ENCODE results near the gene MLC1. TPM values are rescaled to one million over a fixed set of nuclear protein-coding genes. Genes with fewer than 3 reads are reported as not detected.

The MLC1 gene
- total and polyA plus RNA-seq, 2 of the 4 experiments (the other 2 are of a cell fraction) = 0.10 TPM; not detected in 1

DNA sequence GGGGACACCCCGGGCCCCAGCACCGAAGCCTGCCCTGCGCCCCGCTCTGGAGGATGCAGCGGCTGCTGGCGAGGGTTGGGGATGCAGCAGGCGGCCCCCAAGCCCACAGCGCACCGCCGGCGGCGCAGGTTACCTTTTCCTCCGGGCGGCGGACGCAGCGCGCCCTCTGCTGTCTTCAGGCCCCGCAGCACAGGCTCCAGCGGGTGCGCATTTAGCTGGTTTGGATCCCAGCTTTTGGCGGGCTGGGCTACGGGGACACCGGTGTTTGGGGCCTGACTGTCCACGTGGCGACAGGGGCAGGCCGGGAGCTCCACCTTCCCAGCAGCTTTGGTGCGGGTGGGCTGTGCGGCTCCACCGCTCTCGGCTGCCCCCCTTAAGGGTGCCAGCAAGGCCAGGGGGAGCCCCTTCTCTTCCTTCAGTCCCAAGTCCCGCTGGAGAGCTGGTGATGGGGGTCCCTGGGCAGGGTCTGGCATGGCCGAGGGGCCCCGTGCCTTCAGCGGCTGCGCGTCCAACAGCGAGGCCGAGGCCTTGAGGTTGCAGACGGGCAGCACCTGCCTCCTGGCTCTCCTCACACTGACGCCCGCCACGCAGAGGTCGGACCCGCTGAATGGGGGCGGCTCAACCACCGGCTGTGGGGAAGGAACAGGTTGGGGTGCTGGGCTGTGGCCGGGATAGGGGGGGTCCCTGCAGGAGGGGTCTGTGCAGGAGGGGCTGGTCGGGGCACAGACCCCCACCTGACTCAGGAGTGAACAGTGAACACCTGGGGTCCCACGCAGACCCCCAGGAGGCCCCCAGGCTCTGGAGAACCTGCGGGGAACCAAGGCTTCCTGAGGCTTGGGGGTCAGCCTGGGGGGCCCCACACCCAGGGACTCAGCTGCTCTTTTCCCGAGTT is 54.7 kb downstream of the MLC1 start (continued):
- TF ChIP-seq RAD21 (IDR thresholded peaks at IDR 0.05; ENCODE audit: low read length) (peak; percentile 96), RCOR1 (IDR thresholded peaks at IDR 0.05; ENCODE audit: insufficient replicate concordance, low read length) (no peak)

DNA sequence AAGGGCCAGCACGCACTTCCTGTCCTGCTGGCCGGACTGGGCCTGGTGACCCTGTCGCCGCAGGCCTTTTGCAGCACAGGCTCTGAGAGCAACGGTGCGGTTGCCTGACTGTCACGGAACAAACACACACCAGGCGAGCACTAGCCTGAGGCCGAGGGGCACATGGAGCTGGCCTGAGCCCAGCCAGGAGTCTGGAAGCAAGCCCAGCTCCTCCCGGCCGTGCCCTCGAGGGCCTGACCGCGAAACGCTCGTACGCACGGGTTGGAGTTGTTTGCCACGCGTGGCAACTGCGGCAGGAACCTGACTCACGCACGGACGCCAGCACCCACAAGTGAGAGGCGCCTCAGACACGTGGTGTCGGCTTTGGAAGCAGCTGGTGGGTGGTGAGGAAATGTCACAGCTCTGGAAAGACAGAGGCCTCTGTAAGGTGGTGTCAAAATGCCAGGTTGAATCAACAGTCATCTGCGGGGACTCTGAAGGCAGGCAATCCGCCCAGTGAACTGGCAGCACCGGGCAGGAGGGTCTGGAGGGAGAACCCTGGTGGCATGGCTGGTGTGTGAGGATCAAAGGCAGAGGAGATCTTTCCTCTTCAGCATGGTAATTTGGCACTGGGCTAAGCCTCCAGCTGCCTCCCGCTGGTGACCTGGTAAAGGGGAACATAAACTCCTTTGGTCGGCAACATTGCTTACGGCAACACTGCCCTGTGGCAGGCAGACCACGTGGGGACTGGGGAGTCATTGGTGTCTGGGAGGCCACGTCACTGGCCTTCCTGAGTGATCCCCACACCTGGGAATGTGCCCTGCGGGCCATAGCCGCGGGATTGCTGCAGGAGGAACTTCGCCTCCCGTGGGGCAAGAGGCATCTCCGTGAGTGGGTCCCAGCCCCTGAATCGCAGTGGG is 57.3 kb downstream of the MLC1 start:
- Histone ChIP-seq H3K9ac (ENCODE audit: low read depth, low read length) (no peak overlapping the region), H2BK5ac (ENCODE audit: low read depth, low read length, poor library complexity, severe bottlenecking) (no peak overlapping the region), H3K9me1 (ENCODE audit: insufficient read depth, low read length) (no peaks in the 10 kb centered on the region), H4K5ac (ENCODE audit: low read depth, low read length) (no peak overlapping the region), H2AK9ac (replicated peaks; ENCODE audit: low read depth, low read length, poor library complexity) (peak overlapping the region; percentile 31), H3K4me1 (ENCODE audit: control insufficient read depth, insufficient read depth, low read length) (no peaks in the 10 kb centered on the region; the same call in 1 of the 2 replicates), H3K4me2 (ENCODE audit: low read depth, low read length) (no peak overlapping the region), H2BK15ac (ENCODE audit: low read depth, low read length) (no peak overlapping the region), H3K4me3 (ENCODE audit: insufficient read depth, low read depth, low read length) (no peak overlapping the region), H4K8ac (ENCODE audit: low read depth in 2 of 2, low read length in 2 of 2) (no peak overlapping the region), H3K79me1 (ENCODE audit: low read depth in 1 of 2, low read length in 2 of 2) (no peaks in the 10 kb centered on the region), H3K18ac (ENCODE audit: low read depth, low read length) (no peak overlapping the region), H4K20me1 (ENCODE audit: insufficient read depth, low read length) (no peaks in the 10 kb centered on the region), H3K56ac (ENCODE audit: extremely low read depth, insufficient read depth, low read length) (no peak overlapping the region), H4K91ac (ENCODE audit: insufficient read depth, low read depth, low read length) (no peak overlapping the region), H3K36me3 (ENCODE audit: control insufficient read depth, insufficient read depth, low read length) (no peaks in the 10 kb centered on the region), H2AK5ac (ENCODE audit: low read depth, low read length) (no peak overlapping the region), H3K27me3 (ENCODE audit: control insufficient read depth, insufficient read depth, low read length) (peaks cover 18% of the 10 kb centered on the region), H3K4ac (ENCODE audit: low read depth, low read length) (no peak overlapping the region), H3K27ac (ENCODE audit: insufficient read depth, low read length) (no peak overlapping the region), H3K9me3 (ENCODE audit: control insufficient read depth, insufficient read depth, low read length) (no peaks in the 10 kb centered on the region), H3K14ac (replicated peaks; ENCODE audit: low read depth, low read length) (no peak overlapping the region), H2BK120ac (ENCODE audit: low read depth, low read length) (no peak overlapping the region), H2BK20ac (ENCODE audit: low read depth, low read length) (no peak overlapping the region), H2AFZ (replicated peaks; ENCODE audit: low read length, poor library complexity) (no peak overlapping the region), H3K23ac (ENCODE audit: low read depth, low read length) (no peak overlapping the region)
- dilution Hi-C loops (cut with HindIII; ENCODE audit: low sequenced_read_pairs, unreplicated experiment) (no loop called here), intact Hi-C loops (cut with micrococcal nuclease) (no loop called here), in situ Hi-C loops (cut with MboI; ENCODE audit: low sequenced_read_pairs) (no loop called here)
- BruUV-seq (replicated peaks) = no TSS peak
- ChIA-PET POLR2A (ENCODE audit: unreplicated experiment) (no interaction called here), CTCF (no interaction called here)
- ATAC-seq (ENCODE audit: low read depth) (no peak), DNase-seq (peak; percentile 13)
- TF ChIP-seq FOS (IDR thresholded peaks at IDR 0.05; ENCODE audit: low read depth, low read length) (no peak), BHLHE40 (IDR thresholded peaks at IDR 0.05; ENCODE audit: low read depth, low read length) (no peak; the same call in 1 of the 2 replicates), POLR2A (IDR thresholded peaks at IDR 0.05; ENCODE audit: low read depth, low read length) (no peak), CHD1 (IDR thresholded peaks at IDR 0.05; ENCODE audit: low read depth, low read length) (no peak), RCOR1 (IDR thresholded peaks at IDR 0.05; ENCODE audit: insufficient replicate concordance, low read length) (no peak), RFX5 (IDR thresholded peaks at IDR 0.05; ENCODE audit: low read depth, low read length) (no peak), MXI1 (IDR thresholded peaks at IDR 0.05; ENCODE audit: borderline replicate concordance, low read depth, low read length) (no peak), NFE2L2 (IDR thresholded peaks at IDR 0.05; ENCODE audit: low read depth, low read length) (no peak), RAD21 (IDR thresholded peaks at IDR 0.05; ENCODE audit: low read length) (no peak), CEBPB (IDR thresholded peaks at IDR 0.05; ENCODE audit: low read depth, low read length) (no peak), MAZ (IDR thresholded peaks at IDR 0.05; ENCODE audit: borderline replicate concordance, low read depth, low read length) (no peak)
- TF ChIP-seq, protein P1, sequence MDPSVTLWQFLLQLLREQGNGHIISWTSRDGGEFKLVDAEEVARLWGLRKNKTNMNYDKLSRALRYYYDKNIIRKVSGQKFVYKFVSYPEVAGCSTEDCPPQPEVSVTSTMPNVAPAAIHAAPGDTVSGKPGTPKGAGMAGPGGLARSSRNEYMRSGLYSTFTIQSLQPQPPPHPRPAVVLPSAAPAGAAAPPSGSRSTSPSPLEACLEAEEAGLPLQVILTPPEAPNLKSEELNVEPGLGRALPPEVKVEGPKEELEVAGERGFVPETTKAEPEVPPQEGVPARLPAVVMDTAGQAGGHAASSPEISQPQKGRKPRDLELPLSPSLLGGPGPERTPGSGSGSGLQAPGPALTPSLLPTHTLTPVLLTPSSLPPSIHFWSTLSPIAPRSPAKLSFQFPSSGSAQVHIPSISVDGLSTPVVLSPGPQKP (IDR thresholded peaks at IDR 0.05; ENCODE audit: borderline replicate concordance, low read depth, low read length) = no peak
- TF ChIP-seq, protein P2, sequence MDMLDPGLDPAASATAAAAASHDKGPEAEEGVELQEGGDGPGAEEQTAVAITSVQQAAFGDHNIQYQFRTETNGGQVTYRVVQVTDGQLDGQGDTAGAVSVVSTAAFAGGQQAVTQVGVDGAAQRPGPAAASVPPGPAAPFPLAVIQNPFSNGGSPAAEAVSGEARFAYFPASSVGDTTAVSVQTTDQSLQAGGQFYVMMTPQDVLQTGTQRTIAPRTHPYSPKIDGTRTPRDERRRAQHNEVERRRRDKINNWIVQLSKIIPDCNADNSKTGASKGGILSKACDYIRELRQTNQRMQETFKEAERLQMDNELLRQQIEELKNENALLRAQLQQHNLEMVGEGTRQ (IDR thresholded peaks at IDR 0.05; ENCODE audit: low read depth, low read length) = no peak
- WGBS, 2 experiments (ENCODE audit: extremely low coverage in 2 of 2, insufficient read length in 1 of 2) = 69% methylated on average over 21 of the region's 42 CpGs; no CpG with 5 or more reads in 1 of the 2 experiments
